HepG2 (cell line): ENCODE data around the gene ZNF101. TPM values are rescaled to one million over a fixed set of nuclear protein-coding genes. Genes with fewer than 3 reads are reported as not detected.
A peak's percentile ranks its signal among the peaks of the same experiment; 100 is the strongest.

Experiments
- HOXA3 ChIP-seq: sonication (generic); formaldehyde crosslinking; IDR thresholded peaks from 2 replicates; pipeline ENCODE4 v1.5.0; 2020; ENCODE audit warnings: missing genetic modification reagents
- ISL2 ChIP-seq: sonication (generic); formaldehyde crosslinking; IDR thresholded peaks from 2 replicates; pipeline ENCODE4 v1.5.0; 2020; ENCODE audit warnings: missing genetic modification reagents
- KDM5A ChIP-seq: fragments of 200-600 bp; sonication (generic); IDR thresholded peaks from 2 replicates; pipeline ENCODE4 v1.7.0; 2018; ENCODE audit warnings: antibody characterized with exemption, mild to moderate bottlenecking, low read length, borderline replicate concordance
- KLF16 ChIP-seq, 2 experiments: sonication (generic) in 1 of 2; formaldehyde crosslinking in 1 of 2; IDR thresholded peaks; 2 replicates each; pipeline versions ENCODE4 v1.6.1 to v1.8.0; 2016 to 2023; ENCODE audit warnings: missing genetic modification reagents in 2 of 2, missing compliant biosample characterization in 1 of 2
- NFAT5 ChIP-seq: sonication (generic); formaldehyde crosslinking; IDR thresholded peaks from 2 replicates; pipeline ENCODE4 v1.4.0; 2020; ENCODE audit warnings: missing genetic modification reagents
- POLR2A ChIP-seq, 2 experiments: IDR thresholded peaks; 2 replicates each; pipeline ENCODE4 v1.6.1; 2011; ENCODE audit warnings: low read depth in 2 of 2, low read length in 2 of 2, mild to moderate bottlenecking in 1 of 2, moderate library complexity in 1 of 2; ENCODE audit not compliant: insufficient read depth in 1 of 2
- RFX1 ChIP-seq: fragments of 450-650 bp; IDR thresholded peaks from 2 replicates; pipeline ENCODE4 v1.6.1; 2017
- SALL1 ChIP-seq: sonication (generic); formaldehyde crosslinking; IDR thresholded peaks from 2 replicates; pipeline ENCODE4 v1.8.0; 2022; ENCODE audit warnings: mild to moderate bottlenecking, missing genetic modification reagents
- TEAD3 ChIP-seq: optimal IDR thresholded peaks from 2 replicates; pipeline ENCODE3; 2016; ENCODE audit warnings: borderline replicate concordance
- THRA ChIP-seq: sonication (generic); formaldehyde crosslinking; IDR thresholded peaks from 2 replicates; pipeline ENCODE4 v1.4.0; 2020; ENCODE audit warnings: missing genetic modification reagents, borderline replicate concordance
- ZNF225 ChIP-seq: sonication (generic); formaldehyde crosslinking; IDR thresholded peaks from 2 replicates; pipeline ENCODE4 v1.4.0; 2020; ENCODE audit warnings: mild to moderate bottlenecking, missing genetic modification reagents
- ZNF331 ChIP-seq: sonication (generic); formaldehyde crosslinking; IDR thresholded peaks from 2 replicates; pipeline ENCODE4 v1.4.0; 2020; ENCODE audit warnings: missing genetic modification reagents
- ZNF570 ChIP-seq: sonication (generic); formaldehyde crosslinking; IDR thresholded peaks from 2 replicates; pipeline ENCODE4 v1.4.0; 2020; ENCODE audit warnings: mild to moderate bottlenecking, missing genetic modification reagents, borderline replicate concordance
- ZNF747 ChIP-seq: sonication (generic); formaldehyde crosslinking; IDR thresholded peaks from 2 replicates; pipeline ENCODE4 v1.8.1; 2023; ENCODE audit warnings: missing genetic modification reagents, mild to moderate bottlenecking, borderline replicate concordance
- ZNF776 ChIP-seq: sonication (generic); formaldehyde crosslinking; IDR thresholded peaks from 2 replicates; pipeline ENCODE4 v1.4.0; 2020; ENCODE audit warnings: mild to moderate bottlenecking, missing genetic modification reagents
- ZNF800 ChIP-seq: sonication (generic); formaldehyde crosslinking; IDR thresholded peaks from 2 replicates; pipeline ENCODE4 v1.4.0; 2020; ENCODE audit warnings: missing genetic modification reagents
- ZNF839 ChIP-seq: sonication (generic); formaldehyde crosslinking; IDR thresholded peaks from 2 replicates; pipeline ENCODE4 v1.4.0; 2020; ENCODE audit warnings: missing genetic modification reagents, mild to moderate bottlenecking, borderline replicate concordance
- ZNF883 ChIP-seq: sonication (generic); formaldehyde crosslinking; IDR thresholded peaks from 2 replicates; pipeline ENCODE4 v1.5.1; 2020; ENCODE audit warnings: mild to moderate bottlenecking, missing genetic modification reagents; ENCODE audit errors: not compliant biosample characterization
- ZZZ3 ChIP-seq: sonication (generic); formaldehyde crosslinking; IDR thresholded peaks from 2 replicates; pipeline ENCODE4 v1.4.0; 2020; ENCODE audit warnings: missing genetic modification reagents, mild to moderate bottlenecking, borderline replicate concordance
- polyA plus RNA-seq, 8 experiments: library from polyadenylated mRNA; depleted of rRNA in 3 of 8; stranded (reverse) in 7 of 8; unstranded in 1 of 8; fragments of >200 nt; fragmentation: Illumina TruSeq in 4 of 8; extraction: Trizol in 4 of 8; gene quantifications; 2 replicates each; pipeline versions ENCODE4 v1.2.1 to v1.2.3, GENCODE V29; 2011 to 2016; ENCODE audit warnings: low read depth in 4 of 8, missing spikeins in 1 of 8, mixed read lengths in 1 of 8; ENCODE audit not compliant: insufficient read depth in 1 of 8
- total RNA-seq, 5 experiments: library from RNA; depleted of rRNA; stranded (reverse); fragments of >200 nt; fragmentation: Illumina TruSeq; extraction: Trizol; gene quantifications; 2 replicates each; pipeline ENCODE4 v1.2.3, GENCODE V29; 2016; ENCODE audit warnings: low read depth in 1 of 5

ZNF101 gene
- total and polyA plus RNA-seq, 2 of the 13 experiments (the other 11 are each of a cell fraction or from before 2014, with no cell fraction given), result 12.9 to 28.9 TPM

GRCh38 chr19:19663256-19664120 lies 5.2 kb upstream of the ZNF101 start, which contains the start of gene ATP13A1 (continued):
- TF ChIP-seq ZNF800 (no peak), HOXA3 (CRISPR knock-in tag) (peak; percentile 98), THRA (CRISPR knock-in tag) (0 out of 2 replicates have a peak, but pooled peaks have one; percentile 29), ZNF839 (CRISPR knock-in tag) (peak; percentile 71; the same call in 1 of the 2 replicates), SALL1 (peak; percentile 37; the same call in 1 of the 2 replicates), POLR2A (IDR thresholded peaks at IDR 0.05; ENCODE audit: insufficient read depth in 1 of 2, low read depth in 2 of 2, low read length in 2 of 2) (peak; percentile 73 to 84), ZZZ3 (0 out of 2 replicates have a peak, but pooled peaks have one; percentile 57), ZNF883 (CRISPR knock-in tag) (peak; percentile 39), ISL2 (peak; percentile 20; the same call in 1 of the 2 replicates), ZNF747 (CRISPR knock-in tag) (peak; percentile 63; the same call in 1 of the 2 replicates), KLF16 (CRISPR knock-in tag; IDR thresholded peaks at IDR 0.05) (peak in 1 of 2 experiments; percentile 56; a peak in 1 of 4 replicates), ZNF776 (CRISPR knock-in tag) (peak; percentile 24; the same call in 1 of the 2 replicates), ZNF225 (CRISPR knock-in tag) (peak; percentile 3), NFAT5 (CRISPR knock-in tag) (0 out of 2 replicates have a peak, but pooled peaks have one; percentile 69), ZNF331 (peak; percentile 46), ZNF570 (CRISPR knock-in tag) (no peak), KDM5A (peak; percentile 62), RFX1 (peak; percentile 78), TEAD3 (peak; percentile 3)
